PC-9 (cell line): ENCODE measurements around the gene LRMDA.

Experiments
- CTCF ChIP-seq: fragments of 200-600 bp; sonication (generic); conservative IDR thresholded peaks from 2 replicates; pipeline ENCODE4 v1.6.1; 2017; ENCODE audit warnings: mixed run types, antibody characterized with exemption, mild to moderate bottlenecking, moderate library complexity
- EZH2 ChIP-seq: fragments of 200-600 bp; sonication (generic); IDR thresholded peaks from 2 replicates; pipeline ENCODE4 v1.8.0; 2017; ENCODE audit warnings: antibody characterized with exemption, low read depth

- no peak for TF ChIP-seq EZH2
- no peak for TF ChIP-seq CTCF
Observed at GRCh38 chr10:76073524-76073923, 642.1 kb downstream of the LRMDA start.
